Endodermal cell (in vitro differentiated cells): ENCODE results near the gene HDAC4. TPM values are rescaled to one million over a fixed set of nuclear protein-coding genes. Genes with fewer than 3 reads are reported as not detected.

Experiments used
- DNase-seq: peaks from one replicate; pipeline ENCODE4 v3.0.0-alpha.2; 2017
- H3K27ac ChIP-seq: 2 replicates; pipeline ENCODE4 v1.5.1; 2013; ENCODE audit warnings: mild to moderate bottlenecking, low read depth, low read length, moderate library complexity
- H3K27me3 ChIP-seq: 2 replicates; pipeline ENCODE4 v1.6.1; 2013; ENCODE audit warnings: mild to moderate bottlenecking, low read length, moderate library complexity; ENCODE audit not compliant: insufficient read depth, control insufficient read depth, poor library complexity, severe bottlenecking
- H3K36me3 ChIP-seq: 2 replicates; pipeline ENCODE4 v1.7.0; 2013; ENCODE audit warnings: mild to moderate bottlenecking, low read length, moderate library complexity; ENCODE audit not compliant: control insufficient read depth, insufficient read depth
- H3K4me1 ChIP-seq: one replicate; pipeline ENCODE4 v1.7.0; 2013; ENCODE audit warnings: low read length; ENCODE audit not compliant: control insufficient read depth, insufficient read depth
- H3K4me3 ChIP-seq: 2 replicates; pipeline ENCODE4 v1.5.1; 2013; ENCODE audit warnings: mild to moderate bottlenecking, low read length, moderate library complexity
- H3K9ac ChIP-seq: 2 replicates; pipeline ENCODE4 v1.6.1; 2013; ENCODE audit warnings: mild to moderate bottlenecking, low read length, moderate library complexity; ENCODE audit not compliant: poor library complexity, severe bottlenecking; ENCODE audit errors: extremely low read depth
- H3K9me3 ChIP-seq: 2 replicates; pipeline ENCODE4 v1.6.1; 2013; ENCODE audit warnings: mild to moderate bottlenecking, low read length, moderate library complexity; ENCODE audit not compliant: control insufficient read depth
- H3K27ac Mint-ChIP-seq: 2 replicates; pipeline ENCODE4 v1.8.0; 2020; ENCODE audit warnings: mixed read lengths
- H3K27me3 Mint-ChIP-seq: 2 replicates; pipeline ENCODE4 v1.8.0; 2021; ENCODE audit warnings: mild to moderate bottlenecking, mixed read lengths; ENCODE audit not compliant: insufficient read depth
- H3K36me3 Mint-ChIP-seq: 2 replicates; pipeline ENCODE4 v1.8.0; 2020; ENCODE audit warnings: low read depth, mixed read lengths
- H3K4me1 Mint-ChIP-seq: 2 replicates; pipeline ENCODE4 v1.8.0; 2020; ENCODE audit warnings: mixed read lengths
- H3K4me3 Mint-ChIP-seq: 2 replicates; pipeline ENCODE4 v1.8.0; 2020; ENCODE audit warnings: mild to moderate bottlenecking, moderate library complexity, mixed read lengths
- H3K9me3 Mint-ChIP-seq: 2 replicates; pipeline ENCODE4 v1.8.0; 2020; ENCODE audit warnings: mild to moderate bottlenecking, mixed read lengths
- WGBS, 2 experiments: methylation state at CpG; one replicate each; pipeline versions ENCODE4 v1.1.5 to v1.1.7; 2013; ENCODE audit warnings: missing lambda C conversion rate in 2 of 2, mixed read lengths in 1 of 2; ENCODE audit not compliant: insufficient coverage in 1 of 2, insufficient read length in 1 of 2; 5-methylcytosine and 5-hydroxymethylcytosine counted together
- total RNA-seq, 2 donors: library from RNA; stranded (reverse); fragmentation: NEBNext Ultra II Directional in 1 of 2; extraction: Animal tissue kit (Norgen Biotek cat#: 25700) in 1 of 2; gene quantifications; 2 replicates in 1 of 2; 3 replicates in 1 of 2; pipeline ENCODE4 v1.2.1, GENCODE V29; 2021
- TF ChIP-seq, protein P1 (sequence below): fragments of 200-600 bp; sonication (generic); conservative IDR thresholded peaks from 2 replicates; pipeline ENCODE4 v1.5.0; 2021; ENCODE audit warnings: antibody characterized with exemption, mild to moderate bottlenecking

The HDAC4 gene
- total RNA-seq, 2 donors from 2014 or later, result 45.7 to 51.2 TPM

DNA sequence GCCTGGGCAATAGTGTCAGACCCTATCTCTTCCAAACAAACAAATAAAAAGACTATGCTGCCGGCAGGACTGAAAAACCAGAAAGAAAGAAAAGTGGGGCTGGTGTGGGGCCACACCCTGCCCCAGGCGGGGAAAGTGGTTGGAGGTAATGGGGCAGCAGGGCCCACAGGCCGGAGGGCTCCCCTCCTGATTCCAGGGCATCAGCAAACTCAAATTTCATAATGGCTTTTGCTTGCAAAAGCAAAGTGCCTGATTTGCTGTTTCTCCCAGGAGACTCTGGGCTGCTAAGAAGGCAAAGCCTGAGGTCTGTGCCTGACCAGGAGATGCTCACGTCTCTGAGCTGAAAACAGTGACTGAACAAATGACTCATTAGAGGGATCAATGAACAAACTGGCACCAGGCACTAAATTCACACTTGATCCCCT is 121.9 kb downstream of the HDAC4 start:
- Mint-ChIP-seq H3K36me3 (no peaks in the 10 kb centered on the region), H3K4me1 (peaks cover 6% of the 10 kb centered on the region), H3K4me3 (no peak overlapping the region), H3K9me3 (no peaks in the 10 kb centered on the region), H3K27ac (no peak overlapping the region), H3K27me3 (no peaks in the 10 kb centered on the region)
- Histone ChIP-seq H3K9ac (no peak overlapping the region), H3K36me3 (no peaks in the 10 kb centered on the region), H3K9me3 (no peaks in the 10 kb centered on the region), H3K4me3 (no peak overlapping the region), H3K27ac (no peak overlapping the region), H3K4me1 (no peaks in the 10 kb centered on the region), H3K27me3 (no peaks in the 10 kb centered on the region)
- 88 to 91% methylated on average over 3 to 4 of the region's 4 CpGs for WGBS, 2 experiments
- no peak for DNase-seq
- TF ChIP-seq, protein P1, sequence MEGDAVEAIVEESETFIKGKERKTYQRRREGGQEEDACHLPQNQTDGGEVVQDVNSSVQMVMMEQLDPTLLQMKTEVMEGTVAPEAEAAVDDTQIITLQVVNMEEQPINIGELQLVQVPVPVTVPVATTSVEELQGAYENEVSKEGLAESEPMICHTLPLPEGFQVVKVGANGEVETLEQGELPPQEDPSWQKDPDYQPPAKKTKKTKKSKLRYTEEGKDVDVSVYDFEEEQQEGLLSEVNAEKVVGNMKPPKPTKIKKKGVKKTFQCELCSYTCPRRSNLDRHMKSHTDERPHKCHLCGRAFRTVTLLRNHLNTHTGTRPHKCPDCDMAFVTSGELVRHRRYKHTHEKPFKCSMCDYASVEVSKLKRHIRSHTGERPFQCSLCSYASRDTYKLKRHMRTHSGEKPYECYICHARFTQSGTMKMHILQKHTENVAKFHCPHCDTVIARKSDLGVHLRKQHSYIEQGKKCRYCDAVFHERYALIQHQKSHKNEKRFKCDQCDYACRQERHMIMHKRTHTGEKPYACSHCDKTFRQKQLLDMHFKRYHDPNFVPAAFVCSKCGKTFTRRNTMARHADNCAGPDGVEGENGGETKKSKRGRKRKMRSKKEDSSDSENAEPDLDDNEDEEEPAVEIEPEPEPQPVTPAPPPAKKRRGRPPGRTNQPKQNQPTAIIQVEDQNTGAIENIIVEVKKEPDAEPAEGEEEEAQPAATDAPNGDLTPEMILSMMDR, result no peak

DNA sequence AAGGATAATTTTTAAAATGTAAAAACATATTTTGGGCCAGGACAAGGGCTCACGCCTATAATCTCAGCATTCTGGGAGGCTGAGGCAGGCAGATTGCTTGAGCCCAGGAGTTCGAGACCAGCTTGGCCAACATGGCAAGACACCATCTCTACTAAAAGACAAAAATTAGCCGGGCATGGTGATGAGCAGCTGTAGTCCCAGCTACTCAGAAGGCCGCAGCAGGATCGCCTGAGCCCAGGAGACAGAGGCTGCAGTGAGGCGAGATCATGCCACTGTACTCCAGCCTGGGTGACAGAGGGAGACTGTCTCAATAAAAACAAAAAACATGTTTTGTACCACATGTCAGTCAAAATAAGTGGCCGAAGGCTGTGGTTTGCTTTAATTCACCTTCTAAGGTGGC is 122.5 kb downstream of the HDAC4 start:
- Histone ChIP-seq H3K27ac (no peak overlapping the region), H3K36me3 (no peaks in the 10 kb centered on the region), H3K4me3 (no peak overlapping the region), H3K27me3 (no peaks in the 10 kb centered on the region), H3K4me1 (no peaks in the 10 kb centered on the region), H3K9ac (no peak overlapping the region), H3K9me3 (no peaks in the 10 kb centered on the region)
- DNase-seq, result peak; percentile 25
- Mint-ChIP-seq H3K36me3 (no peaks in the 10 kb centered on the region), H3K4me3 (no peak overlapping the region), H3K9me3 (no peaks in the 10 kb centered on the region), H3K27me3 (no peaks in the 10 kb centered on the region), H3K4me1 (peaks cover 11% of the 10 kb centered on the region), H3K27ac (no peak overlapping the region)
- TF ChIP-seq, protein P1, result no peak
- 93 to 94% methylated on average over 6 to 7 of the region's 7 CpGs for WGBS, 2 experiments

DNA sequence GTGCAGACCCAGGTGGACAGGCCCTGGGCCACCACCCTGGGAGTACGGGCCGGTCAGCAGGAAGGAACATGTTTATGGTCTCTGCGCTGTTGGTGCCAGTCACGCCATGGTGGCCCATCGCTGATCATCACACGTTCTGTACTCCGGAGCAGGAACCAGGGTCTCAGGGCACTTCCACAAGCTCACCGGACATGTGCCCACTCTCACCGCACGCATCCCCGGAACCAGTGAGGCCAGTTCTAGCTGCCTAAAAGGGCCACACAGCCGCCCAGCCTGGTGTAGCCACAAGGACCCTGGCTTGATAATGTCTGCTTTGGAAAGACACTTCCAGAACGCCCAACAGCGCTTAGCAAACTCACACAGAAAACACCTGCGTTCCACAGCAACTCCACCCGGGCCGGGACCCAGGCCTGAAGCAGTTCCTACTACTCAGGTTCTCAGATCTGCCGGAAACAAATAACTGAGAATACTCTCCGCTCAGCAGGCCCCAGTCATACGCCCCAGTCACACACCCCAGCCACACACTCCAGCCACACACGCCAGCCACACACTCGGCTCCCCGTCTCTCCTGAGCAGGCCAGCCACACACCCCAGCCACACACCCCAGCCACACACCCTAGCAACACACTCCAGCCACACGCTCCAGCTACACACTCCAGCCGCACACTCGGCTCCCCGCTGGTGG is 123.3 kb downstream of the HDAC4 start:
- TF ChIP-seq, protein P1, result no peak
- no peak for DNase-seq
- Mint-ChIP-seq H3K36me3 (no peaks in the 10 kb centered on the region), H3K4me3 (no peak overlapping the region), H3K9me3 (no peaks in the 10 kb centered on the region), H3K4me1 (peaks cover 12% of the 10 kb centered on the region), H3K27me3 (no peaks in the 10 kb centered on the region), H3K27ac (peak overlapping the region; percentile 30)
- Histone ChIP-seq H3K27ac (no peak overlapping the region), H3K4me3 (no peak overlapping the region), H3K9ac (no peak overlapping the region), H3K27me3 (no peaks in the 10 kb centered on the region), H3K36me3 (no peaks in the 10 kb centered on the region), H3K4me1 (no peaks in the 10 kb centered on the region), H3K9me3 (no peaks in the 10 kb centered on the region)
- 88 to 93% methylated on average over 11 to 27 of the region's 27 CpGs for WGBS, 2 experiments
